Stimulated activated CD8-positive, alpha-beta memory T cell treated with anti-CD3 and anti-CD28 coated beads, Interleukin-7, amount 100 ng/mL, for 48 hours (primary cell): Measurements from ENCODE around the gene UBASH3B.
A peak's percentile ranks its signal among the peaks of the same experiment; 100 is the strongest.

Experiments
- DNase-seq, 2 donors: peaks; one replicate each; pipeline ENCODE4 v3.0.0-alpha.2; 2020; ENCODE audit warnings: low read depth in 1 of 2; ENCODE audit errors: extremely low read depth in 1 of 2

Gene UBASH3B

DNA sequence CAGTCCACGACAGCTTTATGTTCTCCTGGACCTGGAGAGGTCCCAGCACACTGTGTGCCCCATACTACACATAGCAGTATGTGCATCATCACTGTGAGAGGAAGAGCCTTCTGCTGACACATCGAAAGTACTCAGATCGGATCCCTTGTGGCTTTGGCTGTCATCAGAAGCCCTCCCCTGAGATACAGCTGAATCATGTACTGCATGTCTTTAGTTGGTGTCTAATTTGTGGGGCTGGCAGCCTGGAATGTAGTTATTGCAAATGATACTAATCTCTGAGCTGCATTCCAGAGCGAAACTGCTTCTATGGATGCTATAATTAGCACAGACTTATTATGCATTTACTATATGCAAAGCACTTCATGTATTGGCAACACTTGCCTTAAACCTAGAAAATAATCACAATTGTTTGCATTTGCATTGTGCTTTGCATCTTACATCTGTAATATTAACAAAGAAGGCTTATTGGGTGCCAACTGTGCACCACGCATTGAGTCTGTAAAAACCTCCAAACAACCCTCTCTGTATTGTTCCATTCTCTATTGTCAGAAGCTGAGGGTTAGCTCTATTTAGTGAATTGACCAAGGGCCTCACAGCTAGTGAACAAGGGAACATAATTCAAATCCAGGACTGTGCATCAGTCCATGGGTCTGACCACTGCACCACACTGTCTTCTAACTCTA, 93.6 kb downstream of the UBASH3B start:
- peak in 1 of 2 donors; percentile 63 for DNase-seq

GRCh38 chr11:122750049-122750448, 94.5 kb downstream of the UBASH3B start:
- DNase-seq = no peak

GRCh38 chr11:122751292-122752070, 96.0 kb downstream of the UBASH3B start:
- DNase-seq = no peak

DNA sequence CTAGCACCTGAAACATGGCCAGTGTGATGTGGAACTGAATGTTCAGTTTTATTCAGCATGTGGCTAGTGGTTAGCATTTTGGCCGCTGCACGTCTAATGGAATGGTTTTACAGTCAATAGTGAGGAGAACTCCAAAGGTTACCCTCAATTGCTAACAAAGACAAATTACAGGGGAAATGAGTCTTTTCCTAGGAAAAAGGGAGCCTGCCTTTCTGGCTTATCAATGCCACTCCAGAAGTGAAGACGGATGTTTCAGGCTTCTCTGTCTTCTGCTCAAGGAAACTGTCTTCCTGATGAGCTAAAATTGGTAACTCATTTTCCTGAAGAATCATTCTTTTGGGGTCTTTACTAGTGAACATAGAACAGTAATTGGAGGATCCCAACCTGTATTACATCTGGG, 98.5 kb downstream of the UBASH3B start:
- DNase-seq = no peak

DNA sequence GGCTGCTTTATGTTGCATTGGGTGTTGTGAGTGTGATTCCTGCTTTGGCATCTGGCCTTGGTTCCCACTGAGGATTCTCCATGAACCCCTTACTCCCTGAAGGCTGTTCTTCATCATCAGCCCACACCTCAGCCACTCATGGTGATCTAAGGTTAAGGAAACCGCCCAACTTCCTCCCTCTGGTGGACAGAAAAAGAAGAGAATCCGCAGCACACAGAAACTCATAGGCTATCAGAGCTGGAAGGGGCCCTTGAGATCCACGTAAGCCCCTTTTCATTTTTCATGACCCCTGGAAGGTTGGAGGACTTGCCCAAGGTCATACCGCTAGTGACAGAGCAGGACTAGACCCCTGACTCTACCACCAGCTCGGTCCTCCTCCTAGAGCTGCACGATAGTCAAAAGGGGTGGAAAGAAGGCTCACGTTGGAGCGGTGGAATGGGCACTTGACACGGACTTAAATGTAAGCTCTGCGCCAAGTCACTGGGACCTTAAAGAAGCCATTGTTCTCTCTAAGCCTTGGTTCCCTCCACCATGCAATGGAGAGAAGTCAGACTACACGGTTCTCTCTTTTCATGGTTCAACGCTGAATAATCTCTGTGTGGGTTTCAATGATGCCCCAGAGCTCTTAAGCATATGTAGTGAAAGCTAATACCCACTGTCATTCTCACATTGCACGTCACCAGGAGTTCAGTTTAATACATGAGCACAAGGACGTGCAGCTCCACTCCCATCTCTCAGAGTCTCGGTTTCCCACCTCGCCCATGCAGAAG, 99.2 kb downstream of the UBASH3B start:
- no peak for DNase-seq

GRCh38 chr11:122755409-122755808, 99.9 kb downstream of the UBASH3B start:
- no peak for DNase-seq

DNA sequence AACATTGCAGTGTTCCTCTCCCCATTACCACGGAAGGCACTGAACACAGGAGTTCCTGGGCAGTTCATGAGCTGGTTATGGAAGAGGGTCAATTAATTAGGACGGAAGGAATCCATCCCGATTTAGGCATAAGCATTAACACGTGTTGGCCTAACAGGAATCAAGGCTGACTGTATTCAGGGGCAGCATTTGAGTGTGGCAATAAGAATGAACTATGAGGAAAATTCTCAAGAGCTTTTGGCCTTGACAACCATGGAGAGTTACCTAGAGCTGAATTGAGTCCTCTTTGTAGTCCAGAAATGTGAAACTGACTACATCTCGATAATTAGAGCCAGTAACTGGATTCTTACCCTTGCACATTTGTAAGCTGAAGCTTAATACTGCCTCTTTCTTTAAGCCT, 100.4 kb downstream of the UBASH3B start:
- DNase-seq = no peak

GRCh38 chr11:122756417-122756816, 100.9 kb downstream of the UBASH3B start:
- no peak for DNase-seq

GRCh38 chr11:122757201-122757600, 101.7 kb downstream of the UBASH3B start:
- no peak for DNase-seq

DNA sequence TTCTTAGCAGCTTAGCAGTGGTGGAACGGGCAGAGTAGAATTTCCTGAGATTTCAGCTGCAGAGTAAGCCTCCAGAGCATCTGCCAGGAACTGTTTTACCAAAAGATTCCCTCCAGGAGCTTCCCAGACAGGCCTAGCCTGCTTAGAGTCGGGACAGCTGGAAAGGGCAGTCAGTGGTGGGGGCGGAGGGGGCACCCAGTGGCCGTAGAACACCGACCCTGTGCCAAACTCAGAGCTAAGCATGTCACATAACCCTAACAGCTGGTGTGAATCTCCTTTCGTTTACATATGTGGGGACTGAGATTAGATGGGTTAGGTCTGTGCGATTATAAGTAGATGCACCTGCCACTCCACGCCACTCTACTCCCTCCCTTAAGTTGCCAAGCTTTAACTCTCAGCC, 102.8 kb downstream of the UBASH3B start:
- DNase-seq = no peak

DNA sequence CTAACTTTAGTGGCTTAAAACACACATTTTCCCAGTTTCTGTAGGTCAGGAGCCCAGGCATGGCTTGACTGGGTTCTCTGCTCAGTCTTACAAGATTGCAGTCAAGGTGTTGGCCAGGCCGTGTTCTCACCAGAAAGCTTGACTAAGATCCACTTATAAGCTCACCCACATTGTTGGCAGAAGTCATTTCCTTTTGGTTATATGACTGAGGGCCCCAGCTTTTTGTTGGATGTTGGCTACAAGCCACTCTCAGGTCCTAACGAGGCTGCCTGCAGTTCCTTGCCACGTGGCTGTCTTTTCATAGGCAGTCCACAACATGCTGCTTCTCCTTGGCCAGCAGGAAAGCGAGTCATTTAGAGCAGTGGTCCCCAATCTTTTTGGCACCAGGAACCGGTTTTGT, 103.5 kb downstream of the UBASH3B start:
- no peak for DNase-seq

DNA sequence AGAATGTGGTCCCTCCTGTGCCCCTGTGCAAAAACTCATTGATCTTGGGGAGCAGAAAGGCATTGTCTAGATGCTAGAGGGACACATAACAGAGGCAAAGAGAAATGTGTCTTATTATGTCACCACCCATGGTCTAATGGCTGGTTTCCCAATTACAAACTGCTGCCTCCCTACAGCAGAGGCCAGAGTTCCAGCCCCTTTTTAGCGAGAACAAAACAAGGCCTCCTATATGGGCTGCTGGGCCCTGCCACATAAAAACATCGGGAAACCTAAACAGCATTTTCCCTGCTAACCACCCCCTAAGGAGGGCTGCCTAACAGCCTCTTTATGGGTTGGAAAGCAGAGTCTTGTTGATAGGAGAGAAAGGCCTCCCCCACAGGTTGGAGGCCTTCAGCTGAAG, 107.6 kb downstream of the UBASH3B start:
- no peak for DNase-seq

DNA sequence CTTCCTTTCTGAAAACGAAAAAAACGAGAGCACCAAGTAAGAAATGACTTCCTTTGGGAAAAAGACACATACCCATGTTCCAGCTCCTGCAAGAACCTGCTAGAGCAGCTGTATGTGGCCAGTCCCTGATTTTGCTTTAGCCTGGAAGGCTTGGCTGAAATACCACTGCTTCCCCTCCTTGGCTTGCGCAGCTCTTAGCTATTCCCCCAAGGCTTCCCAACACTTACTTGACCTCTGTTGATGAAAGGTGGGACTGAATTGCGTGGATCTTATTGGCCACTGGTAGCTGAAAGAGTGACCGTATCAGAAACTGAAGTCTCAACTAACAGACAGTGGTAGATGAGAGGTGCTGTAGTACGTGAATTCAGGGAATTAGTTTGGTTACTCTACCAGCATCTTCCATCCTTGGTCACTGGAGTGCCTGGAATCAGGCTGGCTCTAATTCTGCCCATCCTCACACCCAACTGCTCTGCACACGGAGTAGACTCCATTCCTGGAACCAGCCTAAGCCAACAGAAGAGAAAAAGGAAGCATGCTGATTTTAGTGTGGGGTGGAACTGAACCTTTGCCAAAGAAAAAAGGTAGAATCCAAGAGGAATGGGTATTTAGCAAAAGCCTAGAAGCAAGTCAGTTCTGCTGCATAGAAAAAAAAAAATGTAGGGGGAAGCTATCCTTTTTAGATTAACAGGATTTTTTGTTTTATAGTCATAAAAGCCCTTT, 109.0 kb downstream of the UBASH3B start:
- no peak for DNase-seq

DNA sequence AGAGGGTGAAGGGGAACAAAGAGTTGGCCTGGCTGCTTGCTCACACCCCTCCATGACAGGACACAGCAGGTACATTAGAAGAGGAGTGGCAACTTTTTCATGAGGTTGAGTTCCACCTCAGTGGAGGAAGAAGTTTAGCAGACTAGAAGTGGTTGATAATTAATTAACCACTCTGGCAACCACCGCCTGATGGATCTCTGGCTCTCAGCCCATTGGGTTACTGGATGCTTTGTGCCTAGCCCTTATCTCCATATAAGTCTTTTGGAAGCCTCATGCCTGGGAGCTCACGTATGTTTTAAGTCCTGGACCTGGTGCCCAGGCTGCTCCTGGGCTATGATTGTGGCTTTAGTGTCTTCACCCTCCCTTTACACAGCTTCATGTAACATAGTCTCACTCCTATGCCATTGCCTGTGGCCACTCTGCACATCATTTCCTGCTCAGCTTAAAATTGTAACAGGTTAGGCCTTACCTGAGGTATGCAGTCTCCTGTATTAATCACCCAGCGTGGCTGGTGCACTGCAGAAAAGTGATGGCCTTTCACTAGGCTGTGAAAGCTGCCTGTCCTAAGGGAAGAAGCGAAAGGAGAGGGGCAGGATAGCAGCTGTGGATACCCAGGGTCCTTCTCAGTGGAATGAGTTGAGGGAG, 110.1 kb downstream of the UBASH3B start:
- DNase-seq = no peak

- DNase-seq = no peak
These were observed 113.7 kb downstream of the UBASH3B start for GRCh38 chr11:122769126-122769780.

GRCh38 chr11:122772945-122773344, 117.4 kb downstream of the UBASH3B start:
- no peak for DNase-seq

DNA sequence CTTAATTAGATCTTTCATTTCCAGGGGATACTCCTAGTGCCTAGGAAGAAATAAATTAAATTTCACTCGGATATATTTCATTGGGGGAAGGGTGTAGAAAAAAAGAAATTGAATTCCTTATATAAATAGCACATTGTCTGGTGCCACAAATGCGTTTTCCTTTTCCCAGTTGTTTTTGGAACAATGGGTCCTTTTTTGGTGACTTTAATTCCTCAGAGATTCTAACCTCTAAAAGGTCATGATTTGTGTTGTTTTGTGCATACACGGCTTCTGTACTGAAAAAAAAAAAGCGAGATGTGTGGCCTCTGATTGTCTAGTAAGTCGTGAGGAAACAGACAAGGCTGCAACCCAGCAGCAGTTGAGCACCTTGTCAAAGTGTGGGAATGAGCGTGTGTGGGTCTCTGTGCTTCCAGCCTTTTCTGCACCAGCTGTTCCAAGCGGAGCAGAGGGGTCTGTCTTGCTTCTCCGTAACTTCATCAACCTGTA, 118.3 kb downstream of the UBASH3B start:
- DNase-seq = no peak

DNA sequence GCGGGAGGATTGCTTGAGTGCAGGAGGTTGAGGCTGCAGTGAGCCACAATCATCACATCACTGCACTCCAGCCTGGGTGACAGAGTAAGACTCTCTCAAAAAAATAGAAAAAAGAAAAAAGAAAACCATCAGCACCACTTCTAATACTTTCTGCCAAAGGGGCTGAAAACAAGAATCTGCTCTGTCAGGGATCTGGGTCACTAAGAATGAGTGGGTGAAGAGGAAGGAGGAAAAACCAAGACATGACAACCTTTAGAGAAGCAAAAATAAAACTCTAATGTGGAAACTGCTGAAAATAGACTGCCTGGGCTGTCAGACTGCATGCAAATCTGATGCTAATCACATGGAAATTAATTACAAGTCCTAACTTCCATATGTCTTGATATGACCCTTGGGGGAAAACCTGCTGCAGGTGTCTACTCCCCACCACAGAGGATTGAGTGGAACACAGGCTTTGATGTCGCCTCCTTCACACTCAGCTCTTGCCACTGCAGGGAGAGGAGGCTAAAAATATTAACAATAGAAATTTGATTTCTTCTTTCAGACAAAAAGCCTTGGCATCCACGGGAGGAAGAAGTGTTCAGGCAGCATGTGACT, 120.3 kb downstream of the UBASH3B start:
- DNase-seq = no peak

GRCh38 chr11:122776546-122776945, 121.0 kb downstream of the UBASH3B start:
- DNase-seq = no peak

GRCh38 chr11:122777343-122777742, 121.8 kb downstream of the UBASH3B start:
- no peak for DNase-seq
